HUDEP-2 (cell line): ENCODE measurements around the gene ZC3H8.
A peak's percentile ranks its signal among the peaks of the same experiment; 100 is the strongest.

ENCODE experiments used
- DNase-seq, 76 experiments: peaks; one replicate each; lab custom pipeline; 2025; ENCODE audit not compliant: unreplicated experiment in 76 of 76; lab: John Stamatoyannopoulos, UW

The ZC3H8 gene

GRCh38 chr2:112168422-112169124 is 86.3 kb downstream of the ZC3H8 start:
- DNase-seq, result peak in 1 of 76 experiments; percentile 2

- peak in 6 of 76 experiments; percentile 9 to 42 (median 30) for DNase-seq
Measured at GRCh38 chr2:112166806-112167499, 87.9 kb downstream of the ZC3H8 start.

GRCh38 chr2:112165296-112165695 is 89.5 kb downstream of the ZC3H8 start:
- peak in 1 of 76 experiments; percentile 3 for DNase-seq

GRCh38 chr2:112164876-112165275 is 90.0 kb downstream of the ZC3H8 start:
- DNase-seq, result no peak

- DNase-seq, result no peak
Measured at GRCh38 chr2:112163541-112163981, 91.3 kb downstream of the ZC3H8 start.

- no peak for DNase-seq
Measured at GRCh38 chr2:112162956-112163355, 91.9 kb downstream of the ZC3H8 start.

GRCh38 chr2:112162341-112162740 is 92.5 kb downstream of the ZC3H8 start:
- no peak for DNase-seq
